ENCODE measurements around the gene RHEBL1.

DNA sequence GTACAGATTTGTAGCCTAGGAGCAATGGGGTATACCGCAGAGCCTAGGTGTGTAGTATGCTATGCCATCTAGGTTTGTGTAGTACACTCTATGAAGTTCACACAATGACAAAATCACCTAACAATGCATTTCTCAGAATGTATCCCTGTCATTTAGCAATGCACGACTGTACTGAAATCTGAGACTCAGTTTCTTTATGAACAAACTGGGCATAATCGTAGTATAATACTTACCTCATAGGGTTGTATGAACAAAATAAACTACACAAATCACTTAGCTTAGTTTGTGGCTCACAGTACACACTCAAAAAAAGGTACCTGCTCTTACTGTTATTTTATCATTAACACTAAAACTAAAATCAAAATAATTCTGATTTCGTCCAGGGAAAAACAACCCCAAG lies 44.3 kb downstream of the RHEBL1 start:
- no peak for TF ChIP-seq TEAD4 (IDR thresholded peaks at IDR 0.05; ENCODE audit: low read depth, low read length)
- no peak for TF ChIP-seq GTF2F1 (IDR thresholded peaks at IDR 0.05; ENCODE audit: borderline replicate concordance, low read depth, low read length)
- TF ChIP-seq, protein P1, sequence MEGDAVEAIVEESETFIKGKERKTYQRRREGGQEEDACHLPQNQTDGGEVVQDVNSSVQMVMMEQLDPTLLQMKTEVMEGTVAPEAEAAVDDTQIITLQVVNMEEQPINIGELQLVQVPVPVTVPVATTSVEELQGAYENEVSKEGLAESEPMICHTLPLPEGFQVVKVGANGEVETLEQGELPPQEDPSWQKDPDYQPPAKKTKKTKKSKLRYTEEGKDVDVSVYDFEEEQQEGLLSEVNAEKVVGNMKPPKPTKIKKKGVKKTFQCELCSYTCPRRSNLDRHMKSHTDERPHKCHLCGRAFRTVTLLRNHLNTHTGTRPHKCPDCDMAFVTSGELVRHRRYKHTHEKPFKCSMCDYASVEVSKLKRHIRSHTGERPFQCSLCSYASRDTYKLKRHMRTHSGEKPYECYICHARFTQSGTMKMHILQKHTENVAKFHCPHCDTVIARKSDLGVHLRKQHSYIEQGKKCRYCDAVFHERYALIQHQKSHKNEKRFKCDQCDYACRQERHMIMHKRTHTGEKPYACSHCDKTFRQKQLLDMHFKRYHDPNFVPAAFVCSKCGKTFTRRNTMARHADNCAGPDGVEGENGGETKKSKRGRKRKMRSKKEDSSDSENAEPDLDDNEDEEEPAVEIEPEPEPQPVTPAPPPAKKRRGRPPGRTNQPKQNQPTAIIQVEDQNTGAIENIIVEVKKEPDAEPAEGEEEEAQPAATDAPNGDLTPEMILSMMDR (IDR thresholded peaks at IDR 0.05; ENCODE audit: control extremely low read depth in 1 of 3, insufficient read depth in 1 of 3, low read depth in 1 of 3, low read length in 3 of 3): no peak

Measured in H1 (cell line).